HepG2 (cell line): ENCODE measurements around the gene BCL2L1. TPM values are rescaled to one million over a fixed set of nuclear protein-coding genes. Genes with fewer than 3 reads are reported as not detected.

Experiments
- AHR ChIP-seq: IDR thresholded peaks from 2 replicates; pipeline ENCODE4 v1.6.1; 2018; ENCODE audit warnings: missing genetic modification reagents, missing compliant biosample characterization
- HMGA1 ChIP-seq: sonication (generic); formaldehyde crosslinking; conservative IDR thresholded peaks from 2 replicates; pipeline ENCODE4 v1.4.0; 2020; ENCODE audit warnings: missing genetic modification reagents
- HNF1B ChIP-seq: sonication (generic); formaldehyde crosslinking; IDR thresholded peaks from 2 replicates; pipeline ENCODE4 v1.5.1; 2020; ENCODE audit warnings: mild to moderate bottlenecking, moderate library complexity, missing genetic modification reagents
- MBD4 ChIP-seq: IDR thresholded peaks from 2 replicates; pipeline ENCODE4 v1.6.1; 2012; ENCODE audit warnings: low read length, inconsistent platforms, borderline replicate concordance
- MED8 ChIP-seq: sonication (generic); formaldehyde crosslinking; IDR thresholded peaks from 2 replicates; pipeline ENCODE4 v1.8.1; 2023; ENCODE audit warnings: mild to moderate bottlenecking, missing genetic modification reagents; ENCODE audit not compliant: insufficient replicate concordance
- ZNF276 ChIP-seq: sonication (generic); formaldehyde crosslinking; IDR thresholded peaks from 2 replicates; pipeline ENCODE4 v1.4.0; 2020; ENCODE audit warnings: mild to moderate bottlenecking, low read depth, missing genetic modification reagents
- ZNF317 ChIP-seq: sonication (generic); formaldehyde crosslinking; IDR thresholded peaks from 2 replicates; pipeline ENCODE4 v1.5.0; 2020; ENCODE audit warnings: mild to moderate bottlenecking, missing genetic modification reagents
- ZNF329 ChIP-seq: sonication (generic); formaldehyde crosslinking; IDR thresholded peaks from 2 replicates; pipeline ENCODE4 v1.9.0; 2021; ENCODE audit warnings: low read depth, mild to moderate bottlenecking, missing genetic modification reagents
- ZNF503 ChIP-seq: sonication (generic); formaldehyde crosslinking; IDR thresholded peaks from 2 replicates; pipeline ENCODE4 v1.4.0; 2020; ENCODE audit warnings: missing genetic modification reagents
- ZNF792 ChIP-seq: IDR thresholded peaks from 2 replicates; pipeline ENCODE4 v1.6.1; 2016
- ZNF839 ChIP-seq: sonication (generic); formaldehyde crosslinking; IDR thresholded peaks from 2 replicates; pipeline ENCODE4 v1.4.0; 2020; ENCODE audit warnings: missing genetic modification reagents, mild to moderate bottlenecking, borderline replicate concordance
- ZSCAN21 ChIP-seq: sonication (generic); formaldehyde crosslinking; IDR thresholded peaks from 2 replicates; pipeline ENCODE4 v1.8.0; 2022; ENCODE audit warnings: mild to moderate bottlenecking, missing genetic modification reagents, moderate library complexity, borderline replicate concordance
- polyA plus RNA-seq, 8 experiments: library from polyadenylated mRNA; depleted of rRNA in 3 of 8; stranded (reverse) in 7 of 8; unstranded in 1 of 8; fragments of >200 nt; fragmentation: Illumina TruSeq in 4 of 8; extraction: Trizol in 4 of 8; gene quantifications; 2 replicates each; pipeline versions ENCODE4 v1.2.1 to v1.2.3, GENCODE V29; 2011 to 2016; ENCODE audit warnings: low read depth in 4 of 8, missing spikeins in 1 of 8, mixed read lengths in 1 of 8; ENCODE audit not compliant: insufficient read depth in 1 of 8
- total RNA-seq, 5 experiments: library from RNA; depleted of rRNA; stranded (reverse); fragments of >200 nt; fragmentation: Illumina TruSeq; extraction: Trizol; gene quantifications; 2 replicates each; pipeline ENCODE4 v1.2.3, GENCODE V29; 2016; ENCODE audit warnings: low read depth in 1 of 5
- TF ChIP-seq, protein P1 (sequence below): sonication (generic); formaldehyde crosslinking; conservative IDR thresholded peaks from 2 replicates; pipeline ENCODE4 v1.8.1; 2023; ENCODE audit warnings: missing genetic modification reagents
- TF ChIP-seq, protein P2 (sequence below): sonication (generic); formaldehyde crosslinking; IDR thresholded peaks from 2 replicates; pipeline ENCODE4 v1.5.0; 2020; ENCODE audit warnings: mild to moderate bottlenecking, missing genetic modification reagents, moderate library complexity
- TF ChIP-seq, protein P3 (sequence below): sonication (generic); formaldehyde crosslinking; IDR thresholded peaks from 2 replicates; pipeline ENCODE4 v1.4.0; 2020; ENCODE audit warnings: mild to moderate bottlenecking, low read depth, missing genetic modification reagents
- TF ChIP-seq, protein P4 (sequence below): sonication (generic); formaldehyde crosslinking; IDR thresholded peaks from 2 replicates; pipeline ENCODE4 v1.5.1; 2020; ENCODE audit warnings: missing genetic modification reagents, mild to moderate bottlenecking, borderline replicate concordance

Gene BCL2L1
- total and polyA plus RNA-seq, 2 of the 13 experiments (the other 11 are each of a cell fraction or from before 2014, with no cell fraction given): 164 to 258 TPM

DNA sequence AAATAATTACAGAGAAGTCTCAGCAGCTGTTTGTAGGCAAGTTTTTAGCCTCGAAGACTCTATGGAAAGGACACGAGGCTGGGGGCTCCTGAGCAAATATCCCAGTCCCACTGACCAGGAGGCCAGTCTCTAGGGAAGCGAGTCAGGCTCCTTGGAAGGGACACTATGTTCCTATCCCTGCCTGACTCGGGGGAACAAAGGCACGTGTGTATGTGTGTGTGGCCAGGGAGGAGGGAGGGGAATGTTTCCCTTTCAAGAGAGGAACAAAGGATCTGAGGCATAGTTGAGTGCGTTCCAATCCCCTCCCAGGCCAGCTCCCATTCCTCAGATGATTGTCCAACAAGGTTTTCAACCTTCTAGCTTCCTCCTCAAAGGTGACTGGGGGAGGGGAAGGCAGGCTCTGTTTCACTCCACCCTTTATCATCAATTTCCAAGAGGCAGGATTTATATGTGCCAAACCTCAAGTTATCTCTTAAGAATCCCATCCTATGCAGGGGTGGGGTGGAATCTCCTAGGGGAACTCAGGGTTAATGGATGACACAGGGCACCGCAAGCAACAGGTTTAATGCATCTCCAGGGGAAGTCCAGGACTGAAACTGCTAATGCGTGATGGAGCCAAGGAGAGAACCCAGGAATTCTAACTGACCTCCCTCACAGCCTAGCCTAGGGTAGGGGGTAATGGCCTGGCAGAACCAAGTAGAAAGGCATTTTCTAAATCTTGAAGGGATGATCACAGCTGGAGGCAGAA, 9.9 kb downstream of the BCL2L1 start (continued):
- no peak for TF ChIP-seq ZNF503 (CRISPR knock-in tag)
- TF ChIP-seq ZNF276 (CRISPR knock-in tag): no peak
- TF ChIP-seq, protein P1, sequence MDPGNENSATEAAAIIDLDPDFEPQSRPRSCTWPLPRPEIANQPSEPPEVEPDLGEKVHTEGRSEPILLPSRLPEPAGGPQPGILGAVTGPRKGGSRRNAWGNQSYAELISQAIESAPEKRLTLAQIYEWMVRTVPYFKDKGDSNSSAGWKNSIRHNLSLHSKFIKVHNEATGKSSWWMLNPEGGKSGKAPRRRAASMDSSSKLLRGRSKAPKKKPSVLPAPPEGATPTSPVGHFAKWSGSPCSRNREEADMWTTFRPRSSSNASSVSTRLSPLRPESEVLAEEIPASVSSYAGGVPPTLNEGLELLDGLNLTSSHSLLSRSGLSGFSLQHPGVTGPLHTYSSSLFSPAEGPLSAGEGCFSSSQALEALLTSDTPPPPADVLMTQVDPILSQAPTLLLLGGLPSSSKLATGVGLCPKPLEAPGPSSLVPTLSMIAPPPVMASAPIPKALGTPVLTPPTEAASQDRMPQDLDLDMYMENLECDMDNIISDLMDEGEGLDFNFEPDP (CRISPR knock-in tag): no peak
- peak; percentile 43; the same call in 1 of the 2 replicates for TF ChIP-seq ZSCAN21 (CRISPR knock-in tag)
- no peak; the same call in none of the 2 replicates for TF ChIP-seq ZNF792 (CRISPR knock-in tag)
- TF ChIP-seq, protein P2, sequence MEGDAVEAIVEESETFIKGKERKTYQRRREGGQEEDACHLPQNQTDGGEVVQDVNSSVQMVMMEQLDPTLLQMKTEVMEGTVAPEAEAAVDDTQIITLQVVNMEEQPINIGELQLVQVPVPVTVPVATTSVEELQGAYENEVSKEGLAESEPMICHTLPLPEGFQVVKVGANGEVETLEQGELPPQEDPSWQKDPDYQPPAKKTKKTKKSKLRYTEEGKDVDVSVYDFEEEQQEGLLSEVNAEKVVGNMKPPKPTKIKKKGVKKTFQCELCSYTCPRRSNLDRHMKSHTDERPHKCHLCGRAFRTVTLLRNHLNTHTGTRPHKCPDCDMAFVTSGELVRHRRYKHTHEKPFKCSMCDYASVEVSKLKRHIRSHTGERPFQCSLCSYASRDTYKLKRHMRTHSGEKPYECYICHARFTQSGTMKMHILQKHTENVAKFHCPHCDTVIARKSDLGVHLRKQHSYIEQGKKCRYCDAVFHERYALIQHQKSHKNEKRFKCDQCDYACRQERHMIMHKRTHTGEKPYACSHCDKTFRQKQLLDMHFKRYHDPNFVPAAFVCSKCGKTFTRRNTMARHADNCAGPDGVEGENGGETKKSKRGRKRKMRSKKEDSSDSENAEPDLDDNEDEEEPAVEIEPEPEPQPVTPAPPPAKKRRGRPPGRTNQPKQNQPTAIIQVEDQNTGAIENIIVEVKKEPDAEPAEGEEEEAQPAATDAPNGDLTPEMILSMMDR (CRISPR knock-in tag): no peak
- TF ChIP-seq MBD4: no peak
- TF ChIP-seq MED8 (CRISPR knock-in tag): peak; percentile 91
- no peak for TF ChIP-seq ZNF329 (CRISPR knock-in tag)
- TF ChIP-seq, protein P3, sequence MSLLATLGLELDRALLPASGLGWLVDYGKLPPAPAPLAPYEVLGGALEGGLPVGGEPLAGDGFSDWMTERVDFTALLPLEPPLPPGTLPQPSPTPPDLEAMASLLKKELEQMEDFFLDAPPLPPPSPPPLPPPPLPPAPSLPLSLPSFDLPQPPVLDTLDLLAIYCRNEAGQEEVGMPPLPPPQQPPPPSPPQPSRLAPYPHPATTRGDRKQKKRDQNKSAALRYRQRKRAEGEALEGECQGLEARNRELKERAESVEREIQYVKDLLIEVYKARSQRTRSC: no peak
- no peak for TF ChIP-seq ZNF317 (CRISPR knock-in tag)
- TF ChIP-seq AHR (CRISPR knock-in tag): peak; percentile 39; the same call in 1 of the 2 replicates
- no peak for TF ChIP-seq ZNF839
- TF ChIP-seq, protein P4, sequence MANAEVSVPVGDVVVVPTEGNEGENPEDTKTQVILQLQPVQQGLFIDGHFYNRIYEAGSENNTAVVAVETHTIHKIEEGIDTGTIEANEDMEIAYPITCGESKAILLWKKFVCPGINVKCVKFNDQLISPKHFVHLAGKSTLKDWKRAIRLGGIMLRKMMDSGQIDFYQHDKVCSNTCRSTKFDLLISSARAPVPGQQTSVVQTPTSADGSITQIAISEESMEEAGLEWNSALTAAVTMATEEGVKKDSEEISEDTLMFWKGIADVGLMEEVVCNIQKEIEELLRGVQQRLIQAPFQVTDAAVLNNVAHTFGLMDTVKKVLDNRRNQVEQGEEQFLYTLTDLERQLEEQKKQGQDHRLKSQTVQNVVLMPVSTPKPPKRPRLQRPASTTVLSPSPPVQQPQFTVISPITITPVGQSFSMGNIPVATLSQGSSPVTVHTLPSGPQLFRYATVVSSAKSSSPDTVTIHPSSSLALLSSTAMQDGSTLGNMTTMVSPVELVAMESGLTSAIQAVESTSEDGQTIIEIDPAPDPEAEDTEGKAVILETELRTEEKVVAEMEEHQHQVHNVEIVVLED: 0 out of 2 replicates have a peak, but pooled peaks have one; percentile 44
- peak; percentile 81 for TF ChIP-seq HNF1B (CRISPR knock-in tag)
- no peak for TF ChIP-seq HMGA1 (CRISPR knock-in tag)
